ENCODE measurements around the gene THOC5.

DNA sequence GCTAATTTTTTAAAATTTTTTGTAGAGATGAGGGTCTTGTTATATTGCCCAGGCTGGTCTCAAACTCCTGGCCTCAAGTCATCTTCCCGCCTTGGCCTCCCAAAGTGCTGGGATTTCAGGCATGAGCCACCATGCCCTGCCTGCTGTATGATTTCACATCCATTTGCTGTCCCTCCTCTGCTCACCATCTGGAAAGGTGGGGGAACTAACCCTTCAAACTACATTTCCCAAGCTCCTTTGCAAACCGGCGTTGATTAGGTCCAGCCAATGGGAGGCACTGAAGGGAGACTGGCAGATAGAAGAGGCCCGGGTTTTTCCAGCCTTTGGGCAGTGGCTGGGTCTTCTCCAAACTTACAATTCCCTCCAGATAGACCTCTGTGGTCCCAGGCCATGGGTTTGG lies 95.8 kb downstream of the THOC5 start:
- TF ChIP-seq CTCF (conservative IDR thresholded peaks at IDR 0.05; ENCODE audit: low read depth, low read length), result no peak
- TF ChIP-seq MAZ (IDR thresholded peaks at IDR 0.05; ENCODE audit: borderline replicate concordance, low read depth, low read length), result no peak
